ENCODE data around the gene FBXW8. TPM values are rescaled to one million over a fixed set of nuclear protein-coding genes. Genes with fewer than 3 reads are reported as not detected.

FBXW8 gene
- total RNA-seq, 4 donors from 2014 or later, result 4.7 to 28.9 (median 9.2) TPM

DNA sequence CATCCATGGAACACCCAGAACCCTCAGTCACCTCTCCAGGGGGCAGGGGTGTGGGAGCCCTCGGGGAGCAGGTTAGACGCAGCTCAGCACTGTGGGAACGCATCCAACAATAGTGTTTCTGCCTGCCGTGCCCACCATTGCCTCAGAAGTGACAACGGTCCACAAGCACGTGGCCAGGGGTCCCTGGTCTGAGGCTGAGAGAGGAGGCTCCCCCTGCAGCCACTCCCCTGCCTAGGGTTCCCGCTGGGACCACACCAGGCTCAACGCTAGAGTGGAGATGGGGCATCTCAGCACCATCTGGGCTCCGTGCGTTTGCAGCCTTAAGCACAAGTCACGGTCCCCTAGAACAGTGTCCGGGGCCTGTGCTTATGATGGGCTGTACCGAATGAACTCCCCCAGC, 125.8 kb downstream of the FBXW8 start:
- DNase-seq, result peak in 1 of 3 donors; percentile 36
- Histone ChIP-seq H3K27ac (no peak overlapping the region), H3K36me3 (no peaks in the 10 kb centered on the region), H3K27me3 (no peaks in the 10 kb centered on the region), H3K4me3 (no peak overlapping the region), H3K9me3 (no peaks in the 10 kb centered on the region), H3K4me1 (peaks cover 0 to 6% (median 0%) of the 10 kb centered on the region in 4 donors)
- TF ChIP-seq, protein P1, sequence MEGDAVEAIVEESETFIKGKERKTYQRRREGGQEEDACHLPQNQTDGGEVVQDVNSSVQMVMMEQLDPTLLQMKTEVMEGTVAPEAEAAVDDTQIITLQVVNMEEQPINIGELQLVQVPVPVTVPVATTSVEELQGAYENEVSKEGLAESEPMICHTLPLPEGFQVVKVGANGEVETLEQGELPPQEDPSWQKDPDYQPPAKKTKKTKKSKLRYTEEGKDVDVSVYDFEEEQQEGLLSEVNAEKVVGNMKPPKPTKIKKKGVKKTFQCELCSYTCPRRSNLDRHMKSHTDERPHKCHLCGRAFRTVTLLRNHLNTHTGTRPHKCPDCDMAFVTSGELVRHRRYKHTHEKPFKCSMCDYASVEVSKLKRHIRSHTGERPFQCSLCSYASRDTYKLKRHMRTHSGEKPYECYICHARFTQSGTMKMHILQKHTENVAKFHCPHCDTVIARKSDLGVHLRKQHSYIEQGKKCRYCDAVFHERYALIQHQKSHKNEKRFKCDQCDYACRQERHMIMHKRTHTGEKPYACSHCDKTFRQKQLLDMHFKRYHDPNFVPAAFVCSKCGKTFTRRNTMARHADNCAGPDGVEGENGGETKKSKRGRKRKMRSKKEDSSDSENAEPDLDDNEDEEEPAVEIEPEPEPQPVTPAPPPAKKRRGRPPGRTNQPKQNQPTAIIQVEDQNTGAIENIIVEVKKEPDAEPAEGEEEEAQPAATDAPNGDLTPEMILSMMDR (IDR thresholded peaks at IDR 0.05), result no peak
- TF ChIP-seq POLR2A (IDR thresholded peaks at IDR 0.05), result no peak

DNA sequence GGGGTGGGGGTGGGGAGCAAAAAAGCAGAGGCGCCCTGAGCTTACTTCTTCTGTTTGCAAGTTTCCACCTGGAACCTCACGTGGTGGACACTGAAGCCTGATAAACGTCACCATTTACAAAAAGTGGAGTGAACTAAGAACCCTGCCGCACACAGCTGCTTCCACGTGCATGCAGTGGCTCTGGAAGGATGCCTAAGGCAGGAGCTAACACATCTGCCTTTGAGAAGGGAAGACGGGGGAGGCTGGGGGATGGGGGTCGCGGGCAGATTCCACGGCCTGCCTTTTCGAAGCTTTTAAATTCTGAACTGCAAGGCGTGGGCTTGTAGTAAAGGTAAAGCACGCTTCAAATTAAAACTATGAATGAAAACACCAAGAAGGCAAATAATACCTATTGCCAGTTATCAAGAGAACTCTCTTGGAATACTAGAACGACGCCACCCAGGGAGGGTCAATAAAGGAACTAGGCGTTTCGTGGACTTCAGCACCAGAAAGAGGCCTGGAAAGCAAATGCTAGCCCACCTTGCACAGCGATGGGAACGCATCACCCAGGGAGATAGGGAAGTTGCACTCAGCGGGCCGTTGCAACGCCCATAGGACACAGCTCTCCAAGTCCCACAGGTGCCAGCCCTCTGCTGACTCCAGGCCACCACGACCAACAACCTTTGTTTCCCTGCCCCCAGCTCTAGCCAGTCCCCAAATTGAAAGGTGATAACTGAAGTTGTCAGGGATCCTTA, 126.7 kb downstream of the FBXW8 start:
- no peak for TF ChIP-seq POLR2A (IDR thresholded peaks at IDR 0.05)
- TF ChIP-seq, protein P1 (IDR thresholded peaks at IDR 0.05), result no peak
- H3K4me3 ChIP-seq, result no peak overlapping the region
- H3K27me3 ChIP-seq, result no peaks in the 10 kb centered on the region
- no peak for DNase-seq
- H3K4me1 ChIP-seq, result peaks cover 0 to 6% (median 0%) of the 10 kb centered on the region in 4 donors
- H3K9me3 ChIP-seq, result no peaks in the 10 kb centered on the region
- no peaks in the 10 kb centered on the region for H3K36me3 ChIP-seq
- H3K27ac ChIP-seq, result no peak overlapping the region

DNA sequence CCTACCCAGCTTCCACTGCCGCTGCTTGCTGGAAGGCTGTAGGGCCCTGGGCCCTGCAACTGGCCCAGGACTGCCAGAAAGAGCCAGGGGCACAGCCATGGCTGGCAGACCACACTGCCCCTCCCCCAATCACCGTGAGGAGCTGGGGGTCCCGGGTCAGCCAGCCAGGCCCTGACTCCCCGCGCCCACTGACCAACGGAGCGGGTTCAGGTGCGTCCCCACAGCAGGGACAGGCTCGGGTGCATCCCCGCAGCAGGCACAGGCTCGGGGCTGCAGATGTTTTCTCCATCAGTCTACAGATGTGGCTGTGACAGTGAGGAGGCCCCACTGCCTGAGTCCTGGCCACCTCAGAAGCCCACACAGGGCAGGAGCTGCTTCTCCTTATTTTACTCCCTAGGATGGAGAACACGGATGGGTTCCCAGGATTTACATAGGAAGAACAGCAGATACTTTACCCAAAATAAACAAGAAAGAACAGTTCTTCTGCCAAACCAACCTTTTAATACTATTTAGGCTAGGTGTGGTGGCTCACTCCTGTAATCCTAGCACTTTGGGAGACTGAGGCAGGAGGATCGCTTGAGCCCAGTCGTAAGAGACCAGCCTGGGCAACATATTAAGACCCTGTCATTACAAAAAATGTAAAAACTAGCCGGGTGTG, 127.4 kb downstream of the FBXW8 start:
- no peak for TF ChIP-seq POLR2A (IDR thresholded peaks at IDR 0.05)
- TF ChIP-seq, protein P1 (IDR thresholded peaks at IDR 0.05), result no peak
- Histone ChIP-seq H3K9me3 (no peaks in the 10 kb centered on the region), H3K4me1 (peaks cover 0 to under 1% (median 0%) of the 10 kb centered on the region in 4 donors), H3K4me3 (no peak overlapping the region), H3K36me3 (no peaks in the 10 kb centered on the region), H3K27ac (no peak overlapping the region), H3K27me3 (no peaks in the 10 kb centered on the region)
- no peak for DNase-seq

DNA sequence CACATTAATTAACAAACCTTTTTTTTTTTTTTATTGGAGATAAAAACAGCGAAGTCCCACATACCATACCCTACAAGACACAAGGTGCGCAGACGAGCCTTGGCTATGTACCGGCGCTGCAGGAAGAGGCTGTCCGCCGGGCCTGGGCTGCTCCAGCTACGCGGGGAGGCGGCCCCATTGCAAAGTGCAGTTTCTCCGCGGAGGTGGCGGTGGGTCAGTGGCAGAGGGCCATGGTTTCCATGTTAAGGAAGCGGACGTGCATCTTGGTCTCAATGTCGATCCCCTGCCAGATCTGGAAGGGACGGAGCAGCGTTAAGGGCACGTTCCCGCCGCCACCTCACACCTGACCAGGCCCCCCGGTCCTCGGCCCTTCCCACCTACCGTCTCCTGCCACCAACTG, 128.2 kb downstream of the FBXW8 start:
- no peak for DNase-seq
- TF ChIP-seq, protein P1 (IDR thresholded peaks at IDR 0.05), result no peak
- no peak for TF ChIP-seq POLR2A (IDR thresholded peaks at IDR 0.05)
- Histone ChIP-seq H3K27ac (no peak overlapping the region), H3K36me3 (no peaks in the 10 kb centered on the region), H3K4me1 (no peaks in the 10 kb centered on the region), H3K9me3 (no peaks in the 10 kb centered on the region), H3K27me3 (no peaks in the 10 kb centered on the region), H3K4me3 (no peak overlapping the region)

DNA sequence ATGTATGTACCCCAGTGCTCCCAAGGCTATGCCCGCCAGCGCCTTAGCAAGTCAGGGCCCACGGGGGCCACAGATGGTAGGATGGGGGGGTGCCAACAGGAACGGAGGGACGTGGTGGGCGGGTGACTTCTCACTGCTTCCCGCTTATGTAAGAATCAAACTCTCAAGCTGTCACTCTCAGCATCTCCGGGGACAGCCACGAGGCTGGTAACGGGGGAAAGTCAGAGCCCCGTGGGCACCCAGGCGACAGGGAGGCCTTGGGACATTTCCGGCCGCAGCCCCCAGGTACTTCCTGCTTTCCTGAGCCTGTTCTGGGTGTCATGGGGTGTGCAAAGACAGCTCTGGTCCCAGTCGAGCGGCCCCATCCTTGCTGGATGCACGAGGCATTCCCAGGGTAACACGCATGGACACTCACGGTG, 129.2 kb downstream of the FBXW8 start:
- Histone ChIP-seq H3K9me3 (no peaks in the 10 kb centered on the region), H3K36me3 (no peaks in the 10 kb centered on the region), H3K27ac (no peak overlapping the region), H3K4me1 (no peaks in the 10 kb centered on the region), H3K27me3 (no peaks in the 10 kb centered on the region), H3K4me3 (no peak overlapping the region)
- no peak for DNase-seq
- no peak for TF ChIP-seq POLR2A (IDR thresholded peaks at IDR 0.05)
- TF ChIP-seq, protein P1 (IDR thresholded peaks at IDR 0.05), result no peak
